GM23338 (cell line): Measurements from ENCODE around the gene NAT8L. TPM values are rescaled to one million over a fixed set of nuclear protein-coding genes. Genes with fewer than 3 reads are reported as not detected.

Experiments
- ATAC-seq: fragments of 200-7000 bp; cut with Tn5 transposase; 3 replicates; pipeline ENCODE4 v1.9.1; 2020
- DNase-seq: peaks from one replicate; pipeline ENCODE4 v3.0.0-alpha.2; 2015; ENCODE audit warnings: low spot score
- H2AFZ ChIP-seq: fragments of 200-600 bp; sonication (generic); 2 replicates; pipeline ENCODE4 v1.8.0; 2016; ENCODE audit warnings: antibody characterized with exemption, mild to moderate bottlenecking, moderate library complexity
- H3F3A ChIP-seq: fragments of 200-600 bp; sonication (generic); replicated peaks from 2 replicates; pipeline ENCODE4 v1.8.0; 2017; ENCODE audit warnings: antibody characterized with exemption, mixed run types, low read depth
- H3K27ac ChIP-seq: fragments of 200-600 bp; sonication (generic); 2 replicates; pipeline ENCODE4 v1.6.1; 2016; ENCODE audit warnings: low read depth
- H3K27me3 ChIP-seq: fragments of 200-600 bp; sonication (generic); 2 replicates; pipeline ENCODE4 v1.8.0; 2016; ENCODE audit warnings: mild to moderate bottlenecking, mixed run types, moderate library complexity; ENCODE audit not compliant: insufficient read depth
- H3K36me3 ChIP-seq: fragments of 200-600 bp; sonication (generic); 2 replicates; pipeline ENCODE4 v1.8.0; 2016; ENCODE audit warnings: mild to moderate bottlenecking; ENCODE audit not compliant: insufficient read depth
- H3K4me1 ChIP-seq: fragments of 200-600 bp; sonication (generic); 2 replicates; pipeline ENCODE4 v1.8.0; 2016; ENCODE audit warnings: mild to moderate bottlenecking, moderate library complexity; ENCODE audit not compliant: insufficient read depth
- H3K4me2 ChIP-seq: fragments of 200-600 bp; sonication (generic); 2 replicates; pipeline ENCODE4 v1.7.1; 2017; ENCODE audit warnings: mixed run types
- H3K4me3 ChIP-seq: fragments of 200-600 bp; sonication (generic); 2 replicates; pipeline ENCODE4 v1.6.1; 2016; ENCODE audit warnings: mixed run types
- H3K79me2 ChIP-seq: fragments of 200-600 bp; sonication (generic); replicated peaks from 2 replicates; pipeline ENCODE4 v1.8.0; 2017; ENCODE audit warnings: mild to moderate bottlenecking; ENCODE audit not compliant: insufficient read depth
- H3K9me2 ChIP-seq: fragments of 200-600 bp; sonication (generic); 2 replicates; pipeline ENCODE4 v1.8.0; 2017; ENCODE audit not compliant: insufficient read depth
- H4K20me1 ChIP-seq: fragments of 200-600 bp; sonication (generic); replicated peaks from 2 replicates; pipeline ENCODE4 v1.8.0; 2017; ENCODE audit warnings: mild to moderate bottlenecking; ENCODE audit not compliant: insufficient read depth
- H3K27ac Mint-ChIP-seq: 2 replicates; pipeline ENCODE4 v1.8.0; 2020; ENCODE audit warnings: inconsistent platforms, mild to moderate bottlenecking, moderate library complexity, mixed read lengths
- H3K27me3 Mint-ChIP-seq: 3 replicates; pipeline ENCODE4 v1.8.0; 2022; ENCODE audit warnings: low read depth, mild to moderate bottlenecking, moderate library complexity, mixed read lengths, inconsistent platforms; ENCODE audit not compliant: insufficient read depth, poor library complexity
- H3K36me3 Mint-ChIP-seq: 3 replicates; pipeline ENCODE4 v1.8.0; 2021; ENCODE audit warnings: low read depth, mild to moderate bottlenecking, inconsistent platforms, moderate library complexity, mixed read lengths
- H3K4me1 Mint-ChIP-seq: 3 replicates; pipeline ENCODE4 v1.8.0; 2020; ENCODE audit warnings: mild to moderate bottlenecking, inconsistent platforms, mixed read lengths
- H3K4me3 Mint-ChIP-seq: 3 replicates; pipeline ENCODE4 v1.8.0; 2021; ENCODE audit warnings: moderate library complexity, mild to moderate bottlenecking, inconsistent platforms, mixed read lengths
- H3K9me3 Mint-ChIP-seq: 3 replicates; pipeline ENCODE4 v1.8.0; 2020; ENCODE audit warnings: moderate library complexity, mild to moderate bottlenecking, inconsistent platforms, mixed read lengths
- CREB1 ChIP-seq: fragments of 250-450 bp; sonication (Bioruptor Pico); IDR thresholded peaks from 2 replicates; pipeline ENCODE4 v1.5.0; 2020; ENCODE audit warnings: low read depth, mild to moderate bottlenecking, moderate library complexity
- EZH2 ChIP-seq: fragments of 200-600 bp; sonication (generic); IDR thresholded peaks from one replicate; pipeline ENCODE4 v1.8.0; 2017; ENCODE audit warnings: antibody characterized with exemption, mild to moderate bottlenecking, low read depth; ENCODE audit not compliant: unreplicated experiment
- EZH2phosphoT487 ChIP-seq: fragments of 200-600 bp; sonication (generic); IDR thresholded peaks from one replicate; pipeline ENCODE4 v1.8.1; 2018; ENCODE audit warnings: antibody characterized with exemption; ENCODE audit not compliant: unreplicated experiment
- JUNB ChIP-seq: IDR thresholded peaks from one replicate; pipeline ENCODE4 v1.6.1; 2016; ENCODE audit warnings: antibody characterized with exemption; ENCODE audit not compliant: unreplicated experiment
- NANOG ChIP-seq: IDR thresholded peaks from 2 replicates; pipeline ENCODE4 v1.6.1; 2016; ENCODE audit warnings: antibody characterized with exemption, borderline replicate concordance
- POLR2AphosphoS5 ChIP-seq: IDR thresholded peaks from 2 replicates; pipeline ENCODE4 v1.6.1; 2016; ENCODE audit warnings: antibody characterized with exemption, low read depth
- STAT1 ChIP-seq: IDR thresholded peaks from one replicate; pipeline ENCODE4 v1.6.1; 2016; ENCODE audit warnings: antibody characterized with exemption; ENCODE audit not compliant: unreplicated experiment
- ZNF114 ChIP-seq: fragments of 250-450 bp; sonication (Bioruptor Pico); IDR thresholded peaks from 2 replicates; pipeline ENCODE4 v1.5.0; 2020; ENCODE audit warnings: mild to moderate bottlenecking, moderate library complexity
- ZNF331 ChIP-seq: fragments of 250-450 bp; sonication (Bioruptor Pico); IDR thresholded peaks from 2 replicates; pipeline ENCODE4 v1.5.0; 2020; ENCODE audit warnings: low read depth, mild to moderate bottlenecking, moderate library complexity
- polyA plus RNA-seq: library from polyadenylated mRNA; unstranded; fragments of >200 nt; fragmentation: Nextera tagmentation; extraction: Ambion mirVana; gene quantifications from 2 replicates; pipeline ENCODE4 v1.2.1, GENCODE V29; 2016
- total RNA-seq: library from RNA; depleted of rRNA; stranded (reverse); fragments of >200 nt; shearing (Covaris generic); gene quantifications from 2 replicates; pipeline ENCODE4 v1.2.3, GENCODE V29; 2014
- TF ChIP-seq, protein P1 (sequence below), 2 experiments: fragments of 200-600 bp in 1 of 2; sonication (generic) in 1 of 2; conservative IDR thresholded peaks; 2 replicates each; pipeline versions ENCODE4 v1.5.1 to v1.6.1; 2016 to 2017; ENCODE audit warnings: antibody characterized with exemption in 2 of 2, low read depth in 2 of 2, mild to moderate bottlenecking in 2 of 2, moderate library complexity in 1 of 2
- TF ChIP-seq, protein P2 (sequence below): IDR thresholded peaks from one replicate; pipeline ENCODE4 v1.6.1; 2018; ENCODE audit warnings: antibody characterized with exemption; ENCODE audit not compliant: unreplicated experiment
- TF ChIP-seq, protein P3 (sequence below): IDR thresholded peaks from 2 replicates; pipeline ENCODE4 v1.6.1; 2016; ENCODE audit warnings: antibody characterized with exemption
- TF ChIP-seq, protein P4 (sequence below): fragments of 250-450 bp; sonication (Bioruptor Pico); IDR thresholded peaks from 2 replicates; pipeline ENCODE4 v1.5.0; 2020; ENCODE audit warnings: mild to moderate bottlenecking, moderate library complexity

Gene NAT8L
- total and polyA plus RNA-seq, 2 experiments from 2014 or later: 1.6 to 9.7 TPM

DNA sequence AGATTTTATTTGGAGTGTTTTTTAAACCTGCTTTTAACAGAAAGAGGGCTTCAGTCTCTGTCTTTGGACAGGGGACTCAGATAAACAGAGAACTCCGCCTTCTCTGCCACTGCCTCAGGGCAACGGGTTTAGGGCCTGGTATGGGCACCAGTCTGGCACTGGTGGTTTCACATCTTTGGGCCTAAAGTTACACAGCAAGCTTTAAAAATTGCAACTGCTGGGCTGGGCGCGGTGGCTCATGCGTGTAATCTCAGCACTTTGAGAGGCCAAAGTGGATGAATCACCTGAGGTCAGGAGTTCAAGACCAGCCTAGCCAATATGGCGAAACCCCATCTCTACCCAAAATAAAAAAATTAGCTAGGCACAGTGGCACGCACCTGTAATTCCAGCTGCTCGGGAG is 10.3 kb upstream of the NAT8L start:
- no peaks in the 10 kb centered on the region for H3F3A ChIP-seq
- no peak overlapping the region for H3K4me2 ChIP-seq
- H3K79me2 ChIP-seq: no peaks in the 10 kb centered on the region
- DNase-seq: no peak
- H4K20me1 ChIP-seq: no peaks in the 10 kb centered on the region; the same call in 1 of the 2 replicates
- H3K27me3 ChIP-seq: peaks cover 42% of the 10 kb centered on the region
- no peak overlapping the region for H3K27ac Mint-ChIP-seq
- H3K4me3 ChIP-seq: no peak overlapping the region
- peaks cover 2% of the 10 kb centered on the region for H3K27me3 Mint-ChIP-seq
- H3K9me2 ChIP-seq: no peaks in the 10 kb centered on the region
- H3K4me3 Mint-ChIP-seq: no peak overlapping the region
- no peaks in the 10 kb centered on the region; the same call in 1 of the 2 replicates for H3K36me3 ChIP-seq
- TF ChIP-seq CREB1 (CRISPR knock-in tag) (no peak), POLR2AphosphoS5 (no peak), EZH2 (no peak), ZNF331 (no peak), ZNF114 (CRISPR knock-in tag) (no peak), EZH2phosphoT487 (no peak), NANOG (no peak), STAT1 (no peak), JUNB (no peak)
- TF ChIP-seq, protein P1, sequence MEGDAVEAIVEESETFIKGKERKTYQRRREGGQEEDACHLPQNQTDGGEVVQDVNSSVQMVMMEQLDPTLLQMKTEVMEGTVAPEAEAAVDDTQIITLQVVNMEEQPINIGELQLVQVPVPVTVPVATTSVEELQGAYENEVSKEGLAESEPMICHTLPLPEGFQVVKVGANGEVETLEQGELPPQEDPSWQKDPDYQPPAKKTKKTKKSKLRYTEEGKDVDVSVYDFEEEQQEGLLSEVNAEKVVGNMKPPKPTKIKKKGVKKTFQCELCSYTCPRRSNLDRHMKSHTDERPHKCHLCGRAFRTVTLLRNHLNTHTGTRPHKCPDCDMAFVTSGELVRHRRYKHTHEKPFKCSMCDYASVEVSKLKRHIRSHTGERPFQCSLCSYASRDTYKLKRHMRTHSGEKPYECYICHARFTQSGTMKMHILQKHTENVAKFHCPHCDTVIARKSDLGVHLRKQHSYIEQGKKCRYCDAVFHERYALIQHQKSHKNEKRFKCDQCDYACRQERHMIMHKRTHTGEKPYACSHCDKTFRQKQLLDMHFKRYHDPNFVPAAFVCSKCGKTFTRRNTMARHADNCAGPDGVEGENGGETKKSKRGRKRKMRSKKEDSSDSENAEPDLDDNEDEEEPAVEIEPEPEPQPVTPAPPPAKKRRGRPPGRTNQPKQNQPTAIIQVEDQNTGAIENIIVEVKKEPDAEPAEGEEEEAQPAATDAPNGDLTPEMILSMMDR (conservative IDR thresholded peaks at IDR 0.05; ENCODE audit: low read depth in 2 of 2): no peak
- TF ChIP-seq, protein P2, sequence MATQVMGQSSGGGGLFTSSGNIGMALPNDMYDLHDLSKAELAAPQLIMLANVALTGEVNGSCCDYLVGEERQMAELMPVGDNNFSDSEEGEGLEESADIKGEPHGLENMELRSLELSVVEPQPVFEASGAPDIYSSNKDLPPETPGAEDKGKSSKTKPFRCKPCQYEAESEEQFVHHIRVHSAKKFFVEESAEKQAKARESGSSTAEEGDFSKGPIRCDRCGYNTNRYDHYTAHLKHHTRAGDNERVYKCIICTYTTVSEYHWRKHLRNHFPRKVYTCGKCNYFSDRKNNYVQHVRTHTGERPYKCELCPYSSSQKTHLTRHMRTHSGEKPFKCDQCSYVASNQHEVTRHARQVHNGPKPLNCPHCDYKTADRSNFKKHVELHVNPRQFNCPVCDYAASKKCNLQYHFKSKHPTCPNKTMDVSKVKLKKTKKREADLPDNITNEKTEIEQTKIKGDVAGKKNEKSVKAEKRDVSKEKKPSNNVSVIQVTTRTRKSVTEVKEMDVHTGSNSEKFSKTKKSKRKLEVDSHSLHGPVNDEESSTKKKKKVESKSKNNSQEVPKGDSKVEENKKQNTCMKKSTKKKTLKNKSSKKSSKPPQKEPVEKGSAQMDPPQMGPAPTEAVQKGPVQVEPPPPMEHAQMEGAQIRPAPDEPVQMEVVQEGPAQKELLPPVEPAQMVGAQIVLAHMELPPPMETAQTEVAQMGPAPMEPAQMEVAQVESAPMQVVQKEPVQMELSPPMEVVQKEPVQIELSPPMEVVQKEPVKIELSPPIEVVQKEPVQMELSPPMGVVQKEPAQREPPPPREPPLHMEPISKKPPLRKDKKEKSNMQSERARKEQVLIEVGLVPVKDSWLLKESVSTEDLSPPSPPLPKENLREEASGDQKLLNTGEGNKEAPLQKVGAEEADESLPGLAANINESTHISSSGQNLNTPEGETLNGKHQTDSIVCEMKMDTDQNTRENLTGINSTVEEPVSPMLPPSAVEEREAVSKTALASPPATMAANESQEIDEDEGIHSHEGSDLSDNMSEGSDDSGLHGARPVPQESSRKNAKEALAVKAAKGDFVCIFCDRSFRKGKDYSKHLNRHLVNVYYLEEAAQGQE: no peak
- TF ChIP-seq, protein P3, sequence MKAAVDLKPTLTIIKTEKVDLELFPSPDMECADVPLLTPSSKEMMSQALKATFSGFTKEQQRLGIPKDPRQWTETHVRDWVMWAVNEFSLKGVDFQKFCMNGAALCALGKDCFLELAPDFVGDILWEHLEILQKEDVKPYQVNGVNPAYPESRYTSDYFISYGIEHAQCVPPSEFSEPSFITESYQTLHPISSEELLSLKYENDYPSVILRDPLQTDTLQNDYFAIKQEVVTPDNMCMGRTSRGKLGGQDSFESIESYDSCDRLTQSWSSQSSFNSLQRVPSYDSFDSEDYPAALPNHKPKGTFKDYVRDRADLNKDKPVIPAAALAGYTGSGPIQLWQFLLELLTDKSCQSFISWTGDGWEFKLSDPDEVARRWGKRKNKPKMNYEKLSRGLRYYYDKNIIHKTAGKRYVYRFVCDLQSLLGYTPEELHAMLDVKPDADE: no peak
- TF ChIP-seq, protein P4, sequence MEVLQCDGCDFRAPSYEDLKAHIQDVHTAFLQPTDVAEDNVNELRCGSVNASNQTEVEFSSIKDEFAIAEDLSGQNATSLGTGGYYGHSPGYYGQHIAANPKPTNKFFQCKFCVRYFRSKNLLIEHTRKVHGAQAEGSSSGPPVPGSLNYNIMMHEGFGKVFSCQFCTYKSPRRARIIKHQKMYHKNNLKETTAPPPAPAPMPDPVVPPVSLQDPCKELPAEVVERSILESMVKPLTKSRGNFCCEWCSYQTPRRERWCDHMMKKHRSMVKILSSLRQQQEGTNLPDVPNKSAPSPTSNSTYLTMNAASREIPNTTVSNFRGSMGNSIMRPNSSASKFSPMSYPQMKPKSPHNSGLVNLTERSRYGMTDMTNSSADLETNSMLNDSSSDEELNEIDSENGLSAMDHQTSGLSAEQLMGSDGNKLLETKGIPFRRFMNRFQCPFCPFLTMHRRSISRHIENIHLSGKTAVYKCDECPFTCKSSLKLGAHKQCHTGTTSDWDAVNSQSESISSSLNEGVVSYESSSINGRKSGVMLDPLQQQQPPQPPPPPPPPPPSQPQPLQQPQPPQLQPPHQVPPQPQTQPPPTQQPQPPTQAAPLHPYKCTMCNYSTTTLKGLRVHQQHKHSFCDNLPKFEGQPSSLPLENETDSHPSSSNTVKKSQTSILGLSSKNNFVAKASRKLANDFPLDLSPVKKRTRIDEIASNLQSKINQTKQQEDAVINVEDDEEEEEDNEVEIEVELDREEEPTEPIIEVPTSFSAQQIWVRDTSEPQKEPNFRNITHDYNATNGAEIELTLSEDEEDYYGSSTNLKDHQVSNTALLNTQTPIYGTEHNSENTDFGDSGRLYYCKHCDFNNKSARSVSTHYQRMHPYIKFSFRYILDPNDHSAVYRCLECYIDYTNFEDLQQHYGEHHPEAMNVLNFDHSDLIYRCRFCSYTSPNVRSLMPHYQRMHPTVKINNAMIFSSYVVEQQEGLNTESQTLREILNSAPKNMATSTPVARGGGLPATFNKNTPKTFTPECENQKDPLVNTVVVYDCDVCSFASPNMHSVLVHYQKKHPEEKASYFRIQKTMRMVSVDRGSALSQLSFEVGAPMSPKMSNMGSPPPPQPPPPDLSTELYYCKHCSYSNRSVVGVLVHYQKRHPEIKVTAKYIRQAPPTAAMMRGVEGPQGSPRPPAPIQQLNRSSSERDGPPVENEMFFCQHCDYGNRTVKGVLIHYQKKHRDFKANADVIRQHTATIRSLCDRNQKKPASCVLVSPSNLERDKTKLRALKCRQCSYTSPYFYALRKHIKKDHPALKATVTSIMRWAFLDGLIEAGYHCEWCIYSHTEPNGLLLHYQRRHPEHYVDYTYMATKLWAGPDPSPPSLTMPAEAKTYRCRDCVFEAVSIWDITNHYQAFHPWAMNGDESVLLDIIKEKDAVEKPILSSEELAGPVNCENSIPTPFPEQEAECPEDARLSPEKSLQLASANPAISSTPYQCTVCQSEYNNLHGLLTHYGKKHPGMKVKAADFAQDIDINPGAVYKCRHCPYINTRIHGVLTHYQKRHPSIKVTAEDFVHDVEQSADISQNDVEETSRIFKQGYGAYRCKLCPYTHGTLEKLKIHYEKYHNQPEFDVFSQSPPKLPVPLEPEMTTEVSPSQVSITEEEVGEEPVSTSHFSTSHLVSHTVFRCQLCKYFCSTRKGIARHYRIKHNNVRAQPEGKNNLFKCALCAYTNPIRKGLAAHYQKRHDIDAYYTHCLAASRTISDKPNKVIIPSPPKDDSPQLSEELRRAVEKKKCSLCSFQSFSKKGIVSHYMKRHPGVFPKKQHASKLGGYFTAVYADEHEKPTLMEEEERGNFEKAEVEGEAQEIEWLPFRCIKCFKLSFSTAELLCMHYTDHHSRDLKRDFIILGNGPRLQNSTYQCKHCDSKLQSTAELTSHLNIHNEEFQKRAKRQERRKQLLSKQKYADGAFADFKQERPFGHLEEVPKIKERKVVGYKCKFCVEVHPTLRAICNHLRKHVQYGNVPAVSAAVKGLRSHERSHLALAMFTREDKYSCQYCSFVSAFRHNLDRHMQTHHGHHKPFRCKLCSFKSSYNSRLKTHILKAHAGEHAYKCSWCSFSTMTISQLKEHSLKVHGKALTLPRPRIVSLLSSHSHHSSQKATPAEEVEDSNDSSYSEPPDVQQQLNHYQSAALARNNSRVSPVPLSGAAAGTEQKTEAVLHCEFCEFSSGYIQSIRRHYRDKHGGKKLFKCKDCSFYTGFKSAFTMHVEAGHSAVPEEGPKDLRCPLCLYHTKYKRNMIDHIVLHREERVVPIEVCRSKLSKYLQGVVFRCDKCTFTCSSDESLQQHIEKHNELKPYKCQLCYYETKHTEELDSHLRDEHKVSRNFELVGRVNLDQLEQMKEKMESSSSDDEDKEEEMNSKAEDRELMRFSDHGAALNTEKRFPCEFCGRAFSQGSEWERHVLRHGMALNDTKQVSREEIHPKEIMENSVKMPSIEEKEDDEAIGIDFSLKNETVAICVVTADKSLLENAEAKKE (CRISPR knock-in tag): no peak
- H3K36me3 Mint-ChIP-seq: no peaks in the 10 kb centered on the region
- H3K4me1 Mint-ChIP-seq: peaks cover 10% of the 10 kb centered on the region
- H2AFZ ChIP-seq: no peak overlapping the region
- no peak for ATAC-seq
- no peaks in the 10 kb centered on the region for H3K9me3 Mint-ChIP-seq
- H3K27ac ChIP-seq: no peak overlapping the region
- peaks cover 9% of the 10 kb centered on the region; the same call in 1 of the 2 replicates for H3K4me1 ChIP-seq
